H9 (cell line): ENCODE measurements around the gene FANCI. TPM values are rescaled to one million over a fixed set of nuclear protein-coding genes. Genes with fewer than 3 reads are reported as not detected.

Experiments used
- DNase-seq: peaks from one replicate; pipeline ENCODE4 v3.0.0-alpha.2; 2017
- H2AFZ ChIP-seq: one replicate; pipeline ENCODE4 v1.6.1; 2013; ENCODE audit warnings: mild to moderate bottlenecking, low read length, control low read depth, moderate library complexity
- H2AK5ac ChIP-seq: 2 replicates; pipeline ENCODE4 v1.6.1; 2013; ENCODE audit warnings: low read length, control low read depth, mixed read lengths; ENCODE audit not compliant: insufficient read length
- H2BK120ac ChIP-seq: one replicate; pipeline ENCODE4 v1.6.1; 2013; ENCODE audit warnings: low read depth, mild to moderate bottlenecking, low read length, control low read depth, inconsistent platforms; ENCODE audit not compliant: poor library complexity, severe bottlenecking
- H2BK12ac ChIP-seq: 2 replicates; pipeline ENCODE4 v1.6.1; 2013; ENCODE audit warnings: low read length, control low read depth, mixed read lengths, low read depth; ENCODE audit not compliant: insufficient read length
- H2BK15ac ChIP-seq: 2 replicates; pipeline ENCODE4 v1.6.1; 2013; ENCODE audit warnings: low read depth, low read length, control low read depth
- H2BK20ac ChIP-seq: one replicate; pipeline ENCODE4 v1.6.1; 2013; ENCODE audit warnings: low read depth, mild to moderate bottlenecking, low read length, control low read depth, inconsistent platforms; ENCODE audit not compliant: poor library complexity, severe bottlenecking
- H2BK5ac ChIP-seq: 2 replicates; pipeline ENCODE4 v1.6.1; 2013; ENCODE audit warnings: low read length, control low read depth, mixed read lengths; ENCODE audit not compliant: insufficient read length
- H3K14ac ChIP-seq: 2 replicates; pipeline ENCODE4 v1.6.1; 2013; ENCODE audit warnings: low read length, control low read depth; ENCODE audit not compliant: insufficient read depth
- H3K18ac ChIP-seq: 2 replicates; pipeline ENCODE4 v1.6.1; 2013; ENCODE audit warnings: low read depth, mild to moderate bottlenecking, mixed read lengths, low read length, control low read depth; ENCODE audit not compliant: insufficient read length
- H3K23ac ChIP-seq: 2 replicates; pipeline ENCODE4 v1.6.1; 2013; ENCODE audit warnings: low read length, control low read depth, mixed read lengths, low read depth; ENCODE audit not compliant: insufficient read length
- H3K23me2 ChIP-seq: 2 replicates; pipeline ENCODE4 v1.6.1; 2013; ENCODE audit warnings: low read depth, mild to moderate bottlenecking, mixed read lengths, low read length, control low read depth; ENCODE audit not compliant: insufficient read length, poor library complexity, severe bottlenecking
- H3K27ac ChIP-seq: 2 replicates; pipeline ENCODE4 v1.5.1; 2013; ENCODE audit warnings: low read length, control low read depth, mixed read lengths, low read depth; ENCODE audit not compliant: insufficient read length
- H3K27me3 ChIP-seq: 2 replicates; pipeline ENCODE4 v1.6.1; 2013; ENCODE audit warnings: low read length, control low read depth, inconsistent platforms; ENCODE audit not compliant: insufficient read depth
- H3K4ac ChIP-seq: 2 replicates; pipeline ENCODE4 v1.6.1; 2013; ENCODE audit warnings: low read depth, mild to moderate bottlenecking, control low read depth, inconsistent platforms, low read length, moderate library complexity
- H3K4me1 ChIP-seq: 2 replicates; pipeline ENCODE4 v1.6.1; 2013; ENCODE audit warnings: low read length, control low read depth, inconsistent platforms; ENCODE audit not compliant: insufficient read depth
- H3K4me2 ChIP-seq: 2 replicates; pipeline ENCODE4 v1.6.1; 2013; ENCODE audit warnings: low read length, control low read depth, mixed read lengths; ENCODE audit not compliant: insufficient read length, insufficient read depth
- H3K56ac ChIP-seq: 2 replicates; pipeline ENCODE4 v1.6.1; 2013; ENCODE audit warnings: low read depth, mild to moderate bottlenecking, mixed read lengths, low read length, control low read depth; ENCODE audit not compliant: insufficient read length
- H3K79me1 ChIP-seq: 2 replicates; pipeline ENCODE4 v1.6.1; 2013; ENCODE audit warnings: low read depth, mild to moderate bottlenecking, moderate library complexity, low read length, control low read depth, inconsistent platforms; ENCODE audit not compliant: insufficient read depth, poor library complexity, severe bottlenecking
- H3K79me2 ChIP-seq: 2 replicates; pipeline ENCODE4 v1.6.1; 2013; ENCODE audit warnings: low read length, control low read depth, inconsistent platforms; ENCODE audit not compliant: insufficient read depth
- H3K9ac ChIP-seq: 2 replicates; pipeline ENCODE4 v1.6.1; 2013; ENCODE audit warnings: low read length, control low read depth, mixed read lengths; ENCODE audit not compliant: insufficient read length; ENCODE audit errors: extremely low read depth
- H3K9me3 ChIP-seq: one replicate; pipeline ENCODE4 v1.6.1; 2013; ENCODE audit warnings: low read depth, low read length, inconsistent platforms; ENCODE audit not compliant: control insufficient read depth
- H3T11ph ChIP-seq: one replicate; pipeline ENCODE4 v1.6.1; 2013; ENCODE audit warnings: mild to moderate bottlenecking, low read length, control low read depth, inconsistent platforms
- H4K20me1 ChIP-seq: one replicate; pipeline ENCODE4 v1.6.1; 2013; ENCODE audit not compliant: control insufficient read depth, insufficient read length, insufficient read depth
- H4K5ac ChIP-seq: 2 replicates; pipeline ENCODE4 v1.6.1; 2013; ENCODE audit warnings: low read depth, mild to moderate bottlenecking, mixed read lengths, low read length, control low read depth; ENCODE audit not compliant: insufficient read length
- H4K8ac ChIP-seq: replicated peaks from 2 replicates; pipeline ENCODE4 v1.6.1; 2013; ENCODE audit warnings: low read length, control low read depth, mixed read lengths, low read depth; ENCODE audit not compliant: insufficient read length
- H4K91ac ChIP-seq: 2 replicates; pipeline ENCODE4 v1.6.1; 2013; ENCODE audit warnings: low read depth, mild to moderate bottlenecking, moderate library complexity, mixed read lengths, low read length, control low read depth; ENCODE audit not compliant: insufficient read length
- H3K27ac Mint-ChIP-seq, 3 experiments: 2 replicates in 2 of 3; 3 replicates in 1 of 3; pipeline ENCODE4 v1.8.0; 2020 to 2021; ENCODE audit warnings: mixed read lengths in 3 of 3, mild to moderate bottlenecking in 1 of 3, moderate library complexity in 1 of 3
- H3K27me3 Mint-ChIP-seq: 2 replicates; pipeline ENCODE4 v1.8.0; 2021; ENCODE audit warnings: low read depth, mild to moderate bottlenecking, moderate library complexity, mixed read lengths
- H3K36me3 Mint-ChIP-seq, 3 experiments: 2 replicates in 2 of 3; 3 replicates in 1 of 3; pipeline ENCODE4 v1.8.0; 2020 to 2021; ENCODE audit warnings: low read depth in 3 of 3, mixed read lengths in 3 of 3; ENCODE audit not compliant: insufficient read depth in 1 of 3
- H3K4me1 Mint-ChIP-seq, 2 experiments: 2 replicates each; pipeline ENCODE4 v1.8.0; 2020; ENCODE audit warnings: mixed read lengths in 2 of 2
- H3K4me3 Mint-ChIP-seq, 2 experiments: 2 replicates in 1 of 2; 3 replicates in 1 of 2; pipeline ENCODE4 v1.8.0; 2020 to 2021; ENCODE audit warnings: mild to moderate bottlenecking in 2 of 2, mixed read lengths in 2 of 2, moderate library complexity in 1 of 2
- H3K9me3 Mint-ChIP-seq, 2 experiments: 2 replicates in 1 of 2; 3 replicates in 1 of 2; pipeline ENCODE4 v1.8.0; 2020; ENCODE audit warnings: mild to moderate bottlenecking in 2 of 2, mixed read lengths in 2 of 2, moderate library complexity in 1 of 2
- WGBS: extraction: QIAGEN DNeasy Blood & Tissue Kit; methylation state at CpG from one replicate; pipeline ENCODE4 v1.1.7; 2013; ENCODE audit warnings: missing lambda C conversion rate, low lambda C conversion rate, mixed read lengths; ENCODE audit not compliant: insufficient read length; ENCODE audit errors: extremely low coverage; 5-methylcytosine and 5-hydroxymethylcytosine counted together
- total RNA-seq: library from RNA; stranded (reverse); gene quantifications from 2 replicates; pipeline ENCODE4 v1.2.1, GENCODE V29; 2021
- TF ChIP-seq, protein P1 (sequence below): fragments of 200-600 bp; sonication (generic); conservative IDR thresholded peaks from 3 replicates; pipeline ENCODE4 v1.8.0; 2021; ENCODE audit warnings: antibody characterized with exemption, mild to moderate bottlenecking

Gene FANCI
- total RNA-seq, 1 experiment from 2014 or later, result 106 TPM

DNA sequence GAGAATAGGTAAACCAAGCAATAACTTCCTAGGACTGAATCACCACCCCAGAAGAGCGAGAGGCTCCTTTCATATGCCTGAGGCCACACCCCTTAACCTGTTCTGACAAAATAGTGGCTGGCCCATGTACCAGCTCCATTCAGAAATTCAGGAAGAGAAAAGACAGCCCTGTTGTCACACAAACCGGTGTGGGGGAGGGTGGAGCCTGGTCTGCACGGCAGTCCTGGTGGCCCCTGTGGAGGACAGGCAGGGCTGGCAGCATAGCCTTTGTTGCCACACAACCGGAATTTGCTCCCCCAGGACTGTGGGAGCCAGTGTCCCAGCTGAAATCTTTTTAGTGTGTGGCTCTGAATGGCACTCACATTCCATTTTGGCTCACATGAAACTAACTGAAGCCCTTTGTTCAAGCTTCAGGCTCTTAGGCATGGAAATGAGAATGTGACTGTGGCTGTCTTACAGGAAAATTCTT, 46.2 kb upstream of the FANCI start:
- no peaks in the 10 kb centered on the region for H3K79me1 ChIP-seq
- H4K91ac ChIP-seq, result no peak overlapping the region
- Mint-ChIP-seq H3K27ac (peak overlapping the region; percentile 45 to 85 (median 70); a peak in 5 of 7 replicates), H3K4me1 (peaks cover 54 to 65% of the 10 kb centered on the region in 2 experiments), H3K27me3 (no peaks in the 10 kb centered on the region), H3K36me3 (peaks cover 7 to 11% (median 7%) of the 10 kb centered on the region in 3 experiments; a peak in 5 of 7 replicates), H3K4me3 (no peak overlapping the region; a peak in 1 of 5 replicates), H3K9me3 (no peaks in the 10 kb centered on the region)
- no peak overlapping the region for H3K56ac ChIP-seq
- H3K23ac ChIP-seq, result no peak overlapping the region
- H2AK5ac ChIP-seq, result no peak overlapping the region
- peaks cover 4% of the 10 kb centered on the region for H3K23me2 ChIP-seq
- no peaks in the 10 kb centered on the region for H3K79me2 ChIP-seq
- no peaks in the 10 kb centered on the region for H4K20me1 ChIP-seq
- TF ChIP-seq, protein P1, sequence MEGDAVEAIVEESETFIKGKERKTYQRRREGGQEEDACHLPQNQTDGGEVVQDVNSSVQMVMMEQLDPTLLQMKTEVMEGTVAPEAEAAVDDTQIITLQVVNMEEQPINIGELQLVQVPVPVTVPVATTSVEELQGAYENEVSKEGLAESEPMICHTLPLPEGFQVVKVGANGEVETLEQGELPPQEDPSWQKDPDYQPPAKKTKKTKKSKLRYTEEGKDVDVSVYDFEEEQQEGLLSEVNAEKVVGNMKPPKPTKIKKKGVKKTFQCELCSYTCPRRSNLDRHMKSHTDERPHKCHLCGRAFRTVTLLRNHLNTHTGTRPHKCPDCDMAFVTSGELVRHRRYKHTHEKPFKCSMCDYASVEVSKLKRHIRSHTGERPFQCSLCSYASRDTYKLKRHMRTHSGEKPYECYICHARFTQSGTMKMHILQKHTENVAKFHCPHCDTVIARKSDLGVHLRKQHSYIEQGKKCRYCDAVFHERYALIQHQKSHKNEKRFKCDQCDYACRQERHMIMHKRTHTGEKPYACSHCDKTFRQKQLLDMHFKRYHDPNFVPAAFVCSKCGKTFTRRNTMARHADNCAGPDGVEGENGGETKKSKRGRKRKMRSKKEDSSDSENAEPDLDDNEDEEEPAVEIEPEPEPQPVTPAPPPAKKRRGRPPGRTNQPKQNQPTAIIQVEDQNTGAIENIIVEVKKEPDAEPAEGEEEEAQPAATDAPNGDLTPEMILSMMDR, result no peak
- H3K27me3 ChIP-seq, result no peaks in the 10 kb centered on the region
- no CpG with 5 or more reads among the region's 4 CpGs for WGBS
- H2BK20ac ChIP-seq, result no peak overlapping the region
- no peak overlapping the region for H2BK12ac ChIP-seq
- H3K4ac ChIP-seq, result no peak overlapping the region
- peak overlapping the region; percentile 81 for H3K27ac ChIP-seq
- no peak overlapping the region; the same call in 1 of the 2 replicates for H3K14ac ChIP-seq
- no peak overlapping the region for H2BK5ac ChIP-seq
- no peak overlapping the region for H2BK15ac ChIP-seq
- no peaks in the 10 kb centered on the region for H3K9me3 ChIP-seq
- no peak overlapping the region for H2AFZ ChIP-seq
- H2BK120ac ChIP-seq, result no peak overlapping the region
- no peak overlapping the region for H3K4me2 ChIP-seq
- peaks cover 7% of the 10 kb centered on the region for H3K4me1 ChIP-seq
- no peak overlapping the region for H4K5ac ChIP-seq
- H3K18ac ChIP-seq, result peak overlapping the region; percentile 0
- H3T11ph ChIP-seq, result no peak overlapping the region
- no peak overlapping the region for H3K9ac ChIP-seq
- no peak overlapping the region for H4K8ac ChIP-seq
- peak; percentile 75 for DNase-seq
